DOHH2 (cell line): ENCODE results near the gene MAPRE3.

Experiments used
- CTCF ChIP-seq: fragments of 200-600 bp; sonication (generic); IDR thresholded peaks from one replicate; pipeline ENCODE4 v1.5.1; 2014; ENCODE audit warnings: antibody characterized with exemption, mild to moderate bottlenecking, low read depth, low read length; ENCODE audit not compliant: poor library complexity, severe bottlenecking
- EZH2phosphoT487 ChIP-seq: fragments of 200-600 bp; sonication (generic); IDR thresholded peaks from 2 replicates; pipeline ENCODE4 v1.6.1; 2017; ENCODE audit warnings: borderline replicate concordance, mild to moderate bottlenecking, antibody characterized with exemption, low read length, moderate library complexity, mixed read lengths

- TF ChIP-seq CTCF (no peak), EZH2phosphoT487 (no peak)
Observed at GRCh38 chr2:27073782-27074181, 103.3 kb downstream of the MAPRE3 start.
